ENCODE measurements around the gene NGRN. TPM values are rescaled to one million over a fixed set of nuclear protein-coding genes. Genes with fewer than 3 reads are reported as not detected.
A peak's percentile ranks its signal among the peaks of the same experiment; 100 is the strongest.

NGRN gene
- total and polyA plus RNA-seq, 12 donors: 56.5 to 139 (median 119) TPM

GRCh38 chr15:90221246-90221900 is 44.1 kb upstream of the NGRN start:
- H3K27me3 ChIP-seq: no peaks in the 10 kb centered on the region
- peak; percentile 76 to 77 for DNase-seq
- intact Hi-C loops (cut with DNase I): loop anchor here in 4 of 10 donors (2.0 to 10.0 kb wide), 4 partner anchors 37 to 327 kb away; partner anchors contain the start of gene AP3S2 (in 2 of the 4)

GRCh38 chr15:90222547-90222946 is 42.9 kb upstream of the NGRN start:
- no peak overlapping the region for H3K27ac ChIP-seq
- H3K36me3 ChIP-seq: peaks cover 0 to 93% (median 13%) of the 10 kb centered on the region in 9 donors
- 89 to 96% methylated on average over 2 of the region's 2 CpGs for WGBS, 2 donors
- no peaks in the 10 kb centered on the region for H3K9me3 ChIP-seq
- H3K4me3 ChIP-seq: no peak overlapping the region
- intact Hi-C loops (cut with DNase I): loop anchor here in 2 of 10 donors (10.0 kb wide), 2 partner anchors 128 to 328 kb away; partner anchors contain the start of gene AP3S2 (in 2 of the 2)
- DNase-seq (no peak), ATAC-seq (no peak)
- TF ChIP-seq CTCF (IDR thresholded peaks at IDR 0.05): no peak
- H3K4me1 ChIP-seq: peaks cover 2 to 14% (median 9%) of the 10 kb centered on the region in 9 donors
- no peaks in the 10 kb centered on the region for H3K27me3 ChIP-seq

More at GRCh38 chr15:90221246-90221900, 44.1 kb upstream of the NGRN start:
- Histone ChIP-seq H3K4me3 (no peak overlapping the region), H3K4me1 (peaks cover 2 to 14% (median 9%) of the 10 kb centered on the region in 9 donors), H3K36me3 (peaks cover 0 to 89% (median 7%) of the 10 kb centered on the region in 9 donors), H3K9me3 (no peaks in the 10 kb centered on the region), H3K27ac (peak overlapping the region in 8 of 10 donors; percentile 20 to 66 (median 51))
- peak; percentile 52 to 82 (median 75) for TF ChIP-seq CTCF (IDR thresholded peaks at IDR 0.05)
- ATAC-seq: peak; percentile 73 to 87 (median 85)
- WGBS, 2 donors: 34 to 39% methylated on average over 13 to 14 of the region's 14 CpGs

GRCh38 chr15:90223441-90224165 is 41.9 kb upstream of the NGRN start:
- DNase-seq (no peak), ATAC-seq (no peak)
- H3K4me3 ChIP-seq: no peak overlapping the region
- H3K27me3 ChIP-seq: no peaks in the 10 kb centered on the region
- H3K27ac ChIP-seq: no peak overlapping the region
- H3K36me3 ChIP-seq: peaks cover 0 to 93% (median 13%) of the 10 kb centered on the region in 9 donors
- no peaks in the 10 kb centered on the region for H3K9me3 ChIP-seq
- TF ChIP-seq CTCF (IDR thresholded peaks at IDR 0.05): no peak
- intact Hi-C loops (cut with DNase I): loop anchor here in 2 of 10 donors (10.0 kb wide), 2 partner anchors 129 to 329 kb away; partner anchors contain the start of gene AP3S2 (in 2 of the 2)
- 94 to 95% methylated on average over 22 of the region's 22 CpGs for WGBS, 2 donors
- peaks cover 2 to 15% (median 9%) of the 10 kb centered on the region in 9 donors for H3K4me1 ChIP-seq

GRCh38 chr15:90225047-90225446 is 40.4 kb upstream of the NGRN start:
- Histone ChIP-seq H3K4me3 (no peak overlapping the region), H3K27ac (no peak overlapping the region), H3K9me3 (no peaks in the 10 kb centered on the region), H3K36me3 (peaks cover 0 to 95% (median 15%) of the 10 kb centered on the region in 9 donors), H3K27me3 (no peaks in the 10 kb centered on the region), H3K4me1 (peaks cover 2 to 30% (median 15%) of the 10 kb centered on the region in 9 donors)
- 86 to 91% methylated on average over 17 of the region's 17 CpGs for WGBS, 2 donors
- ATAC-seq (no peak), DNase-seq (no peak)
- no peak for TF ChIP-seq CTCF (IDR thresholded peaks at IDR 0.05)
- intact Hi-C loops (cut with DNase I): loop anchor here in 2 of 10 donors (5.0 to 10.0 kb wide), 3 partner anchors 33 to 330 kb away; partner anchors contain the start of gene AP3S2 (in 2 of the 2)
